Suprapubic skin (tissue), 4 donors: Measurements from ENCODE around the gene LDLRAD4. TPM values are rescaled to one million over a fixed set of nuclear protein-coding genes. Genes with fewer than 3 reads are reported as not detected.

Experiments
- DNase-seq, 2 donors: peaks; one replicate each; pipeline ENCODE4 v3.0.0-alpha.2; 2019; ENCODE audit warnings: low spot score in 2 of 2
- H3K27ac ChIP-seq: fragments of 200-600 bp; sonication (generic); one replicate; pipeline ENCODE4 v1.5.1; 2019
- H3K27me3 ChIP-seq: fragments of 200-600 bp; sonication (generic); one replicate; pipeline ENCODE4 v1.5.1; 2019
- H3K36me3 ChIP-seq: fragments of 200-600 bp; sonication (generic); one replicate; pipeline ENCODE4 v1.5.1; 2019
- H3K4me1 ChIP-seq: fragments of 200-600 bp; sonication (generic); one replicate; pipeline ENCODE4 v1.5.1; 2019
- H3K4me3 ChIP-seq: fragments of 200-600 bp; sonication (generic); one replicate; pipeline ENCODE4 v1.5.1; 2019; ENCODE audit warnings: mild to moderate bottlenecking
- H3K9me3 ChIP-seq: fragments of 200-600 bp; sonication (generic); one replicate; pipeline ENCODE4 v1.5.1; 2019
- CTCF ChIP-seq, 2 donors: fragments of 200-600 bp in 1 of 2; fragments of 450-650 bp in 1 of 2; sonication (generic) in 1 of 2; IDR thresholded peaks; one replicate each; pipeline ENCODE4 v1.5.1; 2016 to 2019; ENCODE audit warnings: antibody characterized with exemption in 2 of 2, mild to moderate bottlenecking in 1 of 2, moderate library complexity in 1 of 2
- EP300 ChIP-seq: sonication (generic); formaldehyde crosslinking; IDR thresholded peaks from one replicate; pipeline ENCODE4 v1.6.1; 2017; ENCODE audit warnings: antibody characterized with exemption
- POLR2A ChIP-seq, 2 donors: fragments of 450-650 bp; IDR thresholded peaks; one replicate each; pipeline ENCODE4 v1.6.1; 2017; ENCODE audit warnings: antibody characterized with exemption in 2 of 2, mild to moderate bottlenecking in 2 of 2, moderate library complexity in 2 of 2
- POLR2AphosphoS5 ChIP-seq, 3 donors: sonication (generic); formaldehyde crosslinking; IDR thresholded peaks; one replicate each; pipeline ENCODE4 v1.6.1; 2017; ENCODE audit warnings: antibody characterized with exemption in 3 of 3
- WGBS: methylation state at CpG from one replicate; pipeline ENCODE4 v1.1.5; 2018; 5-methylcytosine and 5-hydroxymethylcytosine counted together
- total RNA-seq, 4 donors: library from RNA; depleted of rRNA; stranded (reverse); fragments of >200 nt; gene quantifications; one replicate each; pipeline ENCODE4 v1.1.0, GENCODE V29; 2016

Gene LDLRAD4
- total RNA-seq, 4 donors from 2014 or later, result 10.1 to 31.6 (median 15.1) TPM

GRCh38 chr18:13416208-13416607 is 197.6 kb downstream of the LDLRAD4 start:
- Histone ChIP-seq H3K27ac (no peak overlapping the region), H3K27me3 (no peaks in the 10 kb centered on the region), H3K4me1 (peaks cover 11% of the 10 kb centered on the region), H3K36me3 (no peaks in the 10 kb centered on the region), H3K9me3 (no peaks in the 10 kb centered on the region), H3K4me3 (no peak overlapping the region)
- no peak for TF ChIP-seq EP300
- no peak for TF ChIP-seq CTCF (IDR thresholded peaks at IDR 0.05)
- TF ChIP-seq POLR2A (IDR thresholded peaks at IDR 0.05), result no peak
- TF ChIP-seq POLR2AphosphoS5 (IDR thresholded peaks at IDR 0.05), result no peak
- 70% methylated on average over 7 of the region's 7 CpGs for WGBS
- DNase-seq, result no peak

- H3K36me3 ChIP-seq, result no peaks in the 10 kb centered on the region
- H3K27me3 ChIP-seq, result no peaks in the 10 kb centered on the region
- no peak for TF ChIP-seq POLR2AphosphoS5 (IDR thresholded peaks at IDR 0.05)
- DNase-seq, result no peak
- H3K4me1 ChIP-seq, result peaks cover 11% of the 10 kb centered on the region
- no peaks in the 10 kb centered on the region for H3K9me3 ChIP-seq
- WGBS, result 62% methylated on average over 3 of the region's 3 CpGs
- H3K4me3 ChIP-seq, result no peak overlapping the region
- H3K27ac ChIP-seq, result no peak overlapping the region
Observed at GRCh38 chr18:13416848-13417247, 198.3 kb downstream of the LDLRAD4 start.

- H3K27ac ChIP-seq, result no peak overlapping the region
- no peaks in the 10 kb centered on the region for H3K27me3 ChIP-seq
- H3K36me3 ChIP-seq, result no peaks in the 10 kb centered on the region
- WGBS, result 57% methylated on average over 11 of the region's 11 CpGs
- TF ChIP-seq POLR2A (IDR thresholded peaks at IDR 0.05) (no peak), POLR2AphosphoS5 (IDR thresholded peaks at IDR 0.05) (no peak), CTCF (IDR thresholded peaks at IDR 0.05) (no peak), EP300 (no peak)
- no peaks in the 10 kb centered on the region for H3K9me3 ChIP-seq
- peaks cover 11% of the 10 kb centered on the region for H3K4me1 ChIP-seq
- H3K4me3 ChIP-seq, result no peak overlapping the region
- DNase-seq, result no peak
Observed at GRCh38 chr18:13418013-13418710, 199.6 kb downstream of the LDLRAD4 start.

- DNase-seq, result peak in 1 of 2 donors; percentile 55
- 88% methylated on average over 13 of the region's 19 CpGs for WGBS
- Histone ChIP-seq H3K36me3 (no peaks in the 10 kb centered on the region), H3K9me3 (no peaks in the 10 kb centered on the region), H3K27ac (no peak overlapping the region), H3K4me3 (no peak overlapping the region), H3K27me3 (no peaks in the 10 kb centered on the region), H3K4me1 (peaks cover 12% of the 10 kb centered on the region)
- no peak for TF ChIP-seq EP300
- no peak for TF ChIP-seq POLR2AphosphoS5 (IDR thresholded peaks at IDR 0.05)
- TF ChIP-seq CTCF (IDR thresholded peaks at IDR 0.05), result no peak
- no peak for TF ChIP-seq POLR2A (IDR thresholded peaks at IDR 0.05)
Observed at GRCh38 chr18:13420969-13421686, 202.6 kb downstream of the LDLRAD4 start.

- WGBS, result 91% methylated on average over 5 of the region's 5 CpGs
- no peak for TF ChIP-seq CTCF (IDR thresholded peaks at IDR 0.05)
- no peak for TF ChIP-seq POLR2A (IDR thresholded peaks at IDR 0.05)
- no peak for TF ChIP-seq EP300
- no peak for TF ChIP-seq POLR2AphosphoS5 (IDR thresholded peaks at IDR 0.05)
- H3K4me3 ChIP-seq, result no peak overlapping the region
- peak in 1 of 2 donors; percentile 32 for DNase-seq
- no peaks in the 10 kb centered on the region for H3K27me3 ChIP-seq
- H3K4me1 ChIP-seq, result peaks cover 13% of the 10 kb centered on the region
- no peaks in the 10 kb centered on the region for H3K36me3 ChIP-seq
- H3K9me3 ChIP-seq, result no peaks in the 10 kb centered on the region
- H3K27ac ChIP-seq, result no peak overlapping the region
Observed at GRCh38 chr18:13422541-13423147, 204.1 kb downstream of the LDLRAD4 start.
